Activated gamma-delta T cell treated with anti-CD3 and anti-CD28 coated beads, Interleukin-2, amount 50 U/mL, for 16 hours (primary cell): ENCODE data around the gene TJP2.

Experiments
- DNase-seq: peaks from one replicate; pipeline ENCODE4 v3.0.0-alpha.2; 2020; ENCODE audit warnings: low read depth

Gene TJP2

GRCh38 chr9:69173891-69174615 lies at the start of gene TJP2:
TJP2 (plus strand) TSS chr9:69174277; CDS start chr9:69174373, 96 bp downstream.
- no peak for DNase-seq

GRCh38 chr9:69130456-69131441 lies 43.3 kb upstream of the TJP2 start:
- no peak for DNase-seq

GRCh38 chr9:69131682-69132081 lies 42.4 kb upstream of the TJP2 start:
- DNase-seq: no peak

- no peak for DNase-seq
These were observed 41.7 kb upstream of the TJP2 start for GRCh38 chr9:69132361-69132760.

GRCh38 chr9:69134412-69134811 lies 39.7 kb upstream of the TJP2 start:
- no peak for DNase-seq

GRCh38 chr9:69136185-69136584 lies 37.9 kb upstream of the TJP2 start:
- DNase-seq: no peak

- DNase-seq: no peak
These were observed 37.3 kb upstream of the TJP2 start for GRCh38 chr9:69136779-69137178.

- DNase-seq: no peak
These were observed 36.8 kb upstream of the TJP2 start for GRCh38 chr9:69137311-69137710.

GRCh38 chr9:69139596-69139995 lies 34.5 kb upstream of the TJP2 start:
- no peak for DNase-seq

GRCh38 chr9:69140123-69140735 lies 33.8 kb upstream of the TJP2 start:
- no peak for DNase-seq

GRCh38 chr9:69141851-69142250 lies 32.2 kb upstream of the TJP2 start:
- DNase-seq: no peak

- no peak for DNase-seq
These were observed 30.8 kb upstream of the TJP2 start for GRCh38 chr9:69143291-69143690.

GRCh38 chr9:69145144-69145715 lies 28.8 kb upstream of the TJP2 start:
- no peak for DNase-seq

- no peak for DNase-seq
These were observed 26.8 kb upstream of the TJP2 start for GRCh38 chr9:69147041-69147834.

- no peak for DNase-seq
These were observed 24.7 kb upstream of the TJP2 start for GRCh38 chr9:69149321-69149807.

GRCh38 chr9:69151506-69151905 lies 22.6 kb upstream of the TJP2 start:
- DNase-seq: no peak

- DNase-seq: no peak
These were observed 20.2 kb upstream of the TJP2 start for GRCh38 chr9:69153707-69154521.

GRCh38 chr9:69155341-69156030 lies 18.6 kb upstream of the TJP2 start:
- no peak for DNase-seq

- DNase-seq: no peak
These were observed 16.2 kb upstream of the TJP2 start for GRCh38 chr9:69157751-69158466.
